ENCODE measurements around the gene ASB18.

The ASB18 gene

DNA sequence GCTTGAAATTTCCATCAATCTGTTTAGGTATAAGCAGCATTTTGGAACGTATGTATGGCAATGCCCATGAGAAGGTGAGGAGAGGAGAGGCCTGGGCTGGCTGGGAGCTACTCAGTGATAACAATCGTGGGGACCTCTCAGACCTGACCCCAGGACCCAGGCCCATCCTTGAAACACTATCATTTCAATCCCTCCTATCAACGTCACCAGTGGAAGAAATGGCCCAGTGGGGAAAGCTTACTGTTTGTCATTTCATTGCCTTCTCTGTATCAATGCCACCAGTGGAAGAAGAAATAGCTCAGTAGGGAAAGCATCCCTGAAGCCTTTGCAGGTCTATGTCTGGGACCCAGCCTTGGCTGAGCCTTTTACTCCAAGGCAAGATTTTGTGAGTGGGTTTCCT, 44.8 kb downstream of the ASB18 start:
- H3K9me3 ChIP-seq (ENCODE audit: control insufficient read depth, insufficient read depth, low read depth, low read length): no peaks in the 10 kb centered on the region; the same call in 1 of the 2 replicates
- no peaks in the 10 kb centered on the region for H3K4me1 ChIP-seq (ENCODE audit: control insufficient read depth, insufficient read depth, low read length)
- peaks cover 0 to 5% of the 10 kb centered on the region in 2 experiments; a peak in 1 of 3 replicates for H3K36me3 ChIP-seq (ENCODE audit: control insufficient read depth in 2 of 2, insufficient read depth in 1 of 2, low read length in 2 of 2)
- no peak overlapping the region for H3K4me3 ChIP-seq (ENCODE audit: low read depth, low read length)
- POLR2A ChIA-PET: no interaction called here
- CTCF ChIA-PET: interaction anchor here (0.6 to 1.1 kb wide), 2 partner anchors 10 to 241 kb away, joined by 3 to 6 read pairs; no protein-coding TSS in a partner anchor
- TF ChIP-seq ZNF670 (tag by site-specific recombination; IDR thresholded peaks at IDR 0.05; ENCODE audit: low read depth): no peak
- TF ChIP-seq ZBTB48 (tag by site-specific recombination; IDR thresholded peaks at IDR 0.05): no peak
- TF ChIP-seq, protein P1, sequence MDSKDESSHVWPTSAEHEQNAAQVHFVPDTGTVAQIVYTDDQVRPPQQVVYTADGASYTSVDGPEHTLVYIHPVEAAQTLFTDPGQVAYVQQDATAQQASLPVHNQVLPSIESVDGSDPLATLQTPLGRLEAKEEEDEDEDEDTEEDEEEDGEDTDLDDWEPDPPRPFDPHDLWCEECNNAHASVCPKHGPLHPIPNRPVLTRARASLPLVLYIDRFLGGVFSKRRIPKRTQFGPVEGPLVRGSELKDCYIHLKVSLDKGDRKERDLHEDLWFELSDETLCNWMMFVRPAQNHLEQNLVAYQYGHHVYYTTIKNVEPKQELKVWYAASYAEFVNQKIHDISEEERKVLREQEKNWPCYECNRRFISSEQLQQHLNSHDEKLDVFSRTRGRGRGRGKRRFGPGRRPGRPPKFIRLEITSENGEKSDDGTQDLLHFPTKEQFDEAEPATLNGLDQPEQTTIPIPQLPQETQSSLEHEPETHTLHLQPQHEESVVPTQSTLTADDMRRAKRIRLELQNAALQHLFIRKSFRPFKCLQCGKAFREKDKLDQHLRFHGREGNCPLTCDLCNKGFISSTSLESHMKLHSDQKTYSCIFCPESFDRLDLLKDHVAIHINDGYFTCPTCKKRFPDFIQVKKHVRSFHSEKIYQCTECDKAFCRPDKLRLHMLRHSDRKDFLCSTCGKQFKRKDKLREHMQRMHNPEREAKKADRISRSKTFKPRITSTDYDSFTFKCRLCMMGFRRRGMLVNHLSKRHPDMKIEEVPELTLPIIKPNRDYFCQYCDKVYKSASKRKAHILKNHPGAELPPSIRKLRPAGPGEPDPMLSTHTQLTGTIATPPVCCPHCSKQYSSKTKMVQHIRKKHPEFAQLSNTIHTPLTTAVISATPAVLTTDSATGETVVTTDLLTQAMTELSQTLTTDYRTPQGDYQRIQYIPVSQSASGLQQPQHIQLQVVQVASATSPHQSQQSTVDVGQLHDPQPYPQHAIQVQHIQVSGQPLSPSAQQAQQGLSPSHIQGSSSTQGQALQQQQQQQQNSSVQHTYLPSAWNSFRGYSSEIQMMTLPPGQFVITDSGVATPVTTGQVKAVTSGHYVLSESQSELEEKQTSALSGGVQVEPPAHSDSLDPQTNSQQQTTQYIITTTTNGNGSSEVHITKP (tag by site-specific recombination; IDR thresholded peaks at IDR 0.05): no peak
- TF ChIP-seq ZNF366 (tag by site-specific recombination; conservative IDR thresholded peaks at IDR 0.05): no peak
- TF ChIP-seq ZNF664 (tag by site-specific recombination; IDR thresholded peaks at IDR 0.05): no peak
- TF ChIP-seq ZNF140 (tag by site-specific recombination; IDR thresholded peaks at IDR 0.05): no peak
- TF ChIP-seq GFI1B (tag by site-specific recombination; IDR thresholded peaks at IDR 0.05): no peak
- H3K27ac ChIP-seq (ENCODE audit: extremely low read depth, low read depth, low read length): no peak overlapping the region

DNA sequence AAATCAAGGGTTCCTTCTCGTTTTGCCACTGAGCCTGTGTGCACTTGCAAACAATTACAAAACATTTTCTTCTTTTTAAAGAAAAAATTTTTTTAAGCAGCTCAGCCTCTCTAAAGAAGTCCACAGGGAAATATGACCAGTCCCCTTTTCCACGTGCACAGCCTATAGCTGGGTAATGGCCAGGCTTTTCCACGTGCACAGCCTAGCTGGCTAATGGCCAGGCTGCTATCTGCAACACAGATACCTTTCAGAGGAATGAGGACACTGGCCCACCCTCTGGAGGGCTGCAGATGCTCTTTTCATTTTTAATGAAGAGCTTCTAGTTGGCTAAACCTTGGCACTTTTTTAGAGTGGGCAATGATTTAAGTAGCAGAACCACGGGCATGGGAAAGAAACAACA, 46.3 kb downstream of the ASB18 start:
- peaks cover 0 to 5% of the 10 kb centered on the region in 2 experiments; a peak in 1 of 3 replicates for H3K36me3 ChIP-seq (ENCODE audit: control insufficient read depth in 2 of 2, insufficient read depth in 1 of 2, low read length in 2 of 2)
- no peaks in the 10 kb centered on the region for H3K4me1 ChIP-seq (ENCODE audit: control insufficient read depth, insufficient read depth, low read length)
- ChIA-PET POLR2A (no interaction called here), CTCF (interaction anchor here (1.2 kb wide), 1 partner anchor 439 kb away, joined by 3 read pairs; no protein-coding TSS in a partner anchor)
- TF ChIP-seq ZBTB48 (tag by site-specific recombination; IDR thresholded peaks at IDR 0.05) (no peak), PRDM6 (tag by site-specific recombination; IDR thresholded peaks at IDR 0.05) (no peak), ZNF549 (tag by site-specific recombination; IDR thresholded peaks at IDR 0.05) (no peak), ZNF214 (tag by site-specific recombination; IDR thresholded peaks at IDR 0.05; ENCODE audit: borderline replicate concordance) (no peak), ZNF366 (tag by site-specific recombination; conservative IDR thresholded peaks at IDR 0.05) (no peak), SP2 (tag by site-specific recombination; IDR thresholded peaks at IDR 0.05) (no peak), ZNF530 (tag by site-specific recombination; IDR thresholded peaks at IDR 0.05; ENCODE audit: low read depth) (no peak), ZNF548 (tag by site-specific recombination; IDR thresholded peaks at IDR 0.05) (no peak), HOXA7 (CRISPR knock-in tag; IDR thresholded peaks at IDR 0.05; ENCODE audit: borderline replicate concordance) (no peak), CTCF (tag by site-specific recombination; IDR thresholded peaks at IDR 0.05) (no peak), ZNF26 (tag by site-specific recombination; IDR thresholded peaks at IDR 0.05) (no peak), GFI1B (tag by site-specific recombination; IDR thresholded peaks at IDR 0.05) (no peak), ZNF837 (tag by site-specific recombination; IDR thresholded peaks at IDR 0.05) (no peak)
- TF ChIP-seq, protein P2, sequence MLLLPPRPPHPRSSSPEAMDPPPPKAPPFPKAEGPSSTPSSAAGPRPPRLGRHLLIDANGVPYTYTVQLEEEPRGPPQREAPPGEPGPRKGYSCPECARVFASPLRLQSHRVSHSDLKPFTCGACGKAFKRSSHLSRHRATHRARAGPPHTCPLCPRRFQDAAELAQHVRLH (tag by site-specific recombination; IDR thresholded peaks at IDR 0.05): no peak
- H3K27ac ChIP-seq (ENCODE audit: extremely low read depth, low read depth, low read length): no peak overlapping the region
- no peaks in the 10 kb centered on the region for H3K9me3 ChIP-seq (ENCODE audit: control insufficient read depth, insufficient read depth, low read depth, low read length)
- H3K4me3 ChIP-seq (ENCODE audit: low read depth, low read length): no peak overlapping the region
